HG03060 (cell line): Measurements from ENCODE around the gene TLR9.
"Not testable (repeated sequence)": the region's sequence is repeated elsewhere in the genome, so short reads cannot be mapped to it uniquely, and the experiment has no call there.

Source experiments
- ATAC-seq: cut with Tn5 transposase; IDR thresholded peaks from one replicate; pipeline ENCODE4 v1.9.1; 2021; ENCODE audit warnings: low read depth, moderate number of reproducible peaks; ENCODE audit not compliant: unreplicated experiment

Gene TLR9, protein sequence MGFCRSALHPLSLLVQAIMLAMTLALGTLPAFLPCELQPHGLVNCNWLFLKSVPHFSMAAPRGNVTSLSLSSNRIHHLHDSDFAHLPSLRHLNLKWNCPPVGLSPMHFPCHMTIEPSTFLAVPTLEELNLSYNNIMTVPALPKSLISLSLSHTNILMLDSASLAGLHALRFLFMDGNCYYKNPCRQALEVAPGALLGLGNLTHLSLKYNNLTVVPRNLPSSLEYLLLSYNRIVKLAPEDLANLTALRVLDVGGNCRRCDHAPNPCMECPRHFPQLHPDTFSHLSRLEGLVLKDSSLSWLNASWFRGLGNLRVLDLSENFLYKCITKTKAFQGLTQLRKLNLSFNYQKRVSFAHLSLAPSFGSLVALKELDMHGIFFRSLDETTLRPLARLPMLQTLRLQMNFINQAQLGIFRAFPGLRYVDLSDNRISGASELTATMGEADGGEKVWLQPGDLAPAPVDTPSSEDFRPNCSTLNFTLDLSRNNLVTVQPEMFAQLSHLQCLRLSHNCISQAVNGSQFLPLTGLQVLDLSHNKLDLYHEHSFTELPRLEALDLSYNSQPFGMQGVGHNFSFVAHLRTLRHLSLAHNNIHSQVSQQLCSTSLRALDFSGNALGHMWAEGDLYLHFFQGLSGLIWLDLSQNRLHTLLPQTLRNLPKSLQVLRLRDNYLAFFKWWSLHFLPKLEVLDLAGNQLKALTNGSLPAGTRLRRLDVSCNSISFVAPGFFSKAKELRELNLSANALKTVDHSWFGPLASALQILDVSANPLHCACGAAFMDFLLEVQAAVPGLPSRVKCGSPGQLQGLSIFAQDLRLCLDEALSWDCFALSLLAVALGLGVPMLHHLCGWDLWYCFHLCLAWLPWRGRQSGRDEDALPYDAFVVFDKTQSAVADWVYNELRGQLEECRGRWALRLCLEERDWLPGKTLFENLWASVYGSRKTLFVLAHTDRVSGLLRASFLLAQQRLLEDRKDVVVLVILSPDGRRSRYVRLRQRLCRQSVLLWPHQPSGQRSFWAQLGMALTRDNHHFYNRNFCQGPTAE

DNA sequence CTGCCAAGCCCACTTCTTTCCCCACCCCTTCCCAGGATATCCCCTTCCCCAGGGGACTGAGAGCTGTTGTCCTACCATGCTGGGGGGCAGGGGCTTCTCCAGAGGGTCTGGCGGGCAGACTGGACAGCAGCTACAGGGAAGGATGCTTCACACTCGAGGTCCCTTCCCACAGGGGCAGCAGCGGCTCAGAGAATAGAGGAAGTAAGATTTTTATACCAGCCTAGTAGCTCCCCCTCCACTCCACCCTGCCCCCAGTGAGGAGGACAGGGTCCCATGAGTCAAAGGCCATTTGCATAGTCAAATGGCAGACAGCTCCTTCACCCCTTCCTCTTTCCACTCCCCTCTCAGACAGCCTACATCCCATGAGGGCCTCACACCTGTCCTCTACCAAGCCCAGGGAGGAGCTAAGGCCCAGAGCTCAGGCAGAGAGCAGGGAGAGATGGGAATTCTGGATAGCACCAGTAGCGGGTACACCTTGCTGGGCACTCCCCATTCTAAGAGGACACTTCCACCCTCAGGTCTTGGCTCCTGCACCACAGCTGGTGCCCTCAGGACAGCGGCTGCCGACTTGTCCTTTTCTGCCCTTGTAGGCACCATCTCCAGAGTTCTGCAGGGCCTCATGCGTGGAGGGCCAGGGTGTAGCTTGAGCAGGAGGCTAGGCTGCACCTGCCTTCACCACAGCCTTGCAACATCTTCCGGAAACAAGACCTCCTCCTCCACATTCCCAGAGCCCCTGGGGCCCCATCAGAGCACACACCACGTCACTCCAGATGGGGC, at the start of gene TLR9:
TSS of gene TLR9 (minus strand) at position 194 of the 777 bp plus-strand sequence. CDS start at position 78, 116 bp downstream.
- peak; percentile 74 for ATAC-seq

- not testable (repeated sequence) for ATAC-seq
Observed at GRCh38 chr3:52274781-52275180, 49.3 kb upstream of the TLR9 start.

- ATAC-seq = no peak
Observed at GRCh38 chr3:52272831-52273230, 47.4 kb upstream of the TLR9 start.

- not testable (repeated sequence) for ATAC-seq
Observed at GRCh38 chr3:52272172-52272571, 46.7 kb upstream of the TLR9 start.

GRCh38 chr3:52270252-52270754, 44.9 kb upstream of the TLR9 start:
- ATAC-seq = no peak

DNA sequence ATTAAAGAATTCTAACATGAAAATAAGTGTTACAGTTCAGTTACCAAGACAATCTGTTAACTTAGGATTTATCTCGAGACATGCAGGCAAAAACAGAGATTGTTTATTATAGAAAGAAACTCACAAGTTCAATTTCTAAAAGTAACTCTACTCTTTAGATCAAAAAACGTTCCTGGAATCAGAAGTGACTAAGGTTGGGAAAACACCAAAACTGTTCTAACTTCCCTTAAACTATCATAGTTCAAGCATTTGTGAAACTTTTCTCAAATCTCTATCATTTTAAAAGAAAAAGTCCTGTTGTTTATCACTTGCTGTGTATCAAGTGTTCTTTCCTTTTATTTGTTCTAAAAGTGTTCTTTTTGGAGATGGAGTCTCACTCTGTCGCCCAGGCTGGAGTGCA, 44.3 kb upstream of the TLR9 start:
- no peak for ATAC-seq

DNA sequence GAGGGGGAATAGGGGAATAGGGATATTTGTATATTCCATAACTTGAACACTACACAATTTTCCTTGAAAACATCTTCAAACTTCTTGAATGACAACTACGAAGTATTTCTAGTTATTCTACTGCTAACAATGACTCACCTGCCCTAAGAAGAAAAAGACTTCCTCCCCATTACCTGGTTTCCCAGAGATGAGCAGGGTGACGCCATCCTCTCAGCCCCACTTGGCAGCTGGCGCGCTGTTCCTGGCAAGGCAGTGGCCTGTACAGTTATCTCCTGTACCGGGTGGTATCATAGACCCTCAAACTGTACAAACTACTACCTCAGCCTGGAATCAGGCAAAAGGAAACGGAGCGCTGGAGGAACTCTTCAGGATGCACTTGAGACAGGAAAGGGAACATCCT, 42.6 kb upstream of the TLR9 start:
- ATAC-seq = no peak

DNA sequence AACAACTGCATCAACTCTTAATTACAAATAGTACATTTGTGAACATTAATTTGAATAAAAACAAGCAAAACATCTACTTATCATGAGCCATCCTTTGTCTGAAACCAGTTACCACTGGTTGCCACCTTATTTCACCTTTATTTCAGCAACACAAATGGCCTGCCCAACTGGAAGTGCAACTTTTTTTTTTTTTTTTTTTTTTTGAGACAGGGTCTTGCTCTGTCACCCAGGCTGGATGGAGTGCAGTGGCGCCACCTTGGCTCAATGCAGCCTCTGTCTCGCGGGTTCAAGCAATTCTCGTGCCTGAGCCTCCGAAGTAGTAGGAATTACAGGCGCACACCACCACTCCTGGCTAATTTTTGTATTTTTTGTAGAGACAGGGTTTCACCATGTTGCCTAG, 39.9 kb upstream of the TLR9 start:
- ATAC-seq = no peak

DNA sequence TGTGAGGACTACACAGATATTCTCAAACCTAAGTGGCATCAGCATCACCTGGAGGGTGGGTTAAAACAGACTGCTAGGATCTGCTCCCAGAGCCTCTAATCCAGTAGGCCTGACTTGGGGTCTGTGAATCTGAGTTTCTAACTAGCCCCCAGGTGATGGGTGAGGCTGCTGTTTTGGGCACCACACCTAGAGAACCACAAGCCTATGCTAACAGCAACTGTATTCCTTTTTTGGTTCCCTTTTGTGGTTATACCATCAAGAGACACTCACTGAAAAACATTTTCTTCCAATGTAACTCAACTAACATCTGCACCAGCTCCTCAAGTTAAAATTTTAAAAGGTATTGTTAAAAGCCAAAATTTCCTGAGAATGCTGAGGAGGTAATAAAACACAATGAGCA, 37.0 kb upstream of the TLR9 start:
- no peak for ATAC-seq

- ATAC-seq = no peak
Observed at GRCh38 chr3:52259448-52259847, 34.0 kb upstream of the TLR9 start.

DNA sequence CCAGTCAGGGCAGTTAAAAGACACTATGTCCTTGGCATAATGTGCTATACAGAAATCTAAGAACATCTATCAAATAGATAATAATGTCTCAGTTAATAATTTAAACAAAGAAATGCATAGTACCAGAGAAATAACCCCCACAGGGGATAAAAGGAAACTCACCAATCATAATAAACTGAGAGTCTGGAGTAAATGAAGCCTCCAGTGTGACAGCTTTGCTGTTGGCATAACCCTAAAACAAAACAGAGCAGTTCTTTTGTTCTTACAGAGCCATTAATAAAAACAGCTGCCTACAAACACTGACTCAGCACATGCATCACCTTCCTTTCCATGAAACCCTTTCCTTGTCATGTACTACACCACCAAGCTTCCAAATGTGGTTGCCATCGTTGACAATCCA, 33.6 kb upstream of the TLR9 start:
- ATAC-seq = no peak

- no peak for ATAC-seq
Observed at GRCh38 chr3:52257911-52258310, 32.5 kb upstream of the TLR9 start.

DNA sequence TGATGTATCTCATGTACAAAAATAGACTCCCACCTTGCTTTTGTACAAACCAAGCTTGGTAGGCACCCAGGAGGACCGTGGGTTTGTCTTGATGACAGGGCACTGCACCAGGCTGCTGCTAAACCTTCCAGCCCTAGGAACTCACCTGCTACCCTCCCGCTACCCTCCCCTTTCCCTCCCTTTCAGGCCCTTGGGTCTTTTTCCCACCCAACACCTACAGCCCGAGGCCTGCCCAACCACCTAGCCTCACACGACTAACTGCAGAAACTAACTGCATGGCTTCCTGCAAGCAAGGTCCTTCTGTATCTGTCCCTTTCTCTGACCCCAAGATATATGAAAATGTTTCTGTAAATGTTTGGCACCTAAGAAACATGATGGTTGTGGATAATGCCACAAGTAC, 31.2 kb upstream of the TLR9 start:
- no peak for ATAC-seq

- no peak for ATAC-seq
Observed at GRCh38 chr3:52256159-52256558, 30.7 kb upstream of the TLR9 start.

- no peak for ATAC-seq
Observed at GRCh38 chr3:52254608-52255007, 29.2 kb upstream of the TLR9 start.

DNA sequence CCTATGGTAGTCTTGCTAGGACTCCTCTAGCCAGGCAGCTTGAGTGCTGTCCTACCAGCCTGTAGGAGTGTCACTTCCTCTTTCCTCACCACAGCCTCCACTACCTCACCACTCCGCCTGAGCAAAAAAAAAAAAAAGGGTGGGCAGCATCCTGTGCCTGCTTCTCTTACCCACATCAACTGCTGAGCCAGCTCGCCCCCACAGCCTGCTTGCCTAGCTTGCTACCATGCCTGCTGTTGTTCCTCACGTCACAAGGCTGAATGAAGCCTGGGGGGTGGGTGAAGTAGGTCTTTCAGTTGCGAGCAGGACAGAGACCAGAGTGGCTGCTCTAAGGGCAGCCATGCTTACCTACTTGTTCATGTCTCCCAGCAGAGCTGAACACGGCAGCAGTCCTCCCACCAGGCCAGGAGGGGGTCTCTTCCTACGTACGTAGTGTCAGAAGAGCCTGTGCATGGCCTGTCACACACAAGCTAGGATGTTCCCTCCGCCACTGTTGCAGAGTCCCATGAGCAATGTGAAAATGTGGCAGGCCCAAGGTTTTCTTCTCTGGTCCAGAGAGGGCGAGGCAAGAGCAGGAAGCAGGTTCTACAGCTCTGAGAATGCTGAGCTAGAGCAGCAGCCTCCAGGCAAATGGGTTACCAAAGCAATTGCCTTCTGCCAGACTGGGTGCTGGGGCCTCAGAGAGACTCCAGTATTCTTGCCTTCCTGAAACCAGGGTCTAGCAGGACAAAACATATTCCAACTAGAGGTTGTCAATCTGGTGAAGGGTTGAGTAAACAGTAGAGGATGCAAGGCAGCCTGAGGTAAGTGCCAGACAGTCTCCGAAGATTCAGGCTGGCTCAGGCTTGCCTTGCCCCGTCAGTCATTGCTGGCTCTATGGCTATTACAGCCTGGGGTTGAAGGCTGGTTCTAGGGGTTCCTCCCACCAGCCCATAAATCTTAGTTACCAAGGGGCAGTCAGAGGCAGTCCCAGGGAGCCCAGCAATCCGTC, 28.2 kb upstream of the TLR9 start:
- peak; percentile 94 for ATAC-seq

- ATAC-seq = no peak
Observed at GRCh38 chr3:52250122-52250521, 24.7 kb upstream of the TLR9 start.

DNA sequence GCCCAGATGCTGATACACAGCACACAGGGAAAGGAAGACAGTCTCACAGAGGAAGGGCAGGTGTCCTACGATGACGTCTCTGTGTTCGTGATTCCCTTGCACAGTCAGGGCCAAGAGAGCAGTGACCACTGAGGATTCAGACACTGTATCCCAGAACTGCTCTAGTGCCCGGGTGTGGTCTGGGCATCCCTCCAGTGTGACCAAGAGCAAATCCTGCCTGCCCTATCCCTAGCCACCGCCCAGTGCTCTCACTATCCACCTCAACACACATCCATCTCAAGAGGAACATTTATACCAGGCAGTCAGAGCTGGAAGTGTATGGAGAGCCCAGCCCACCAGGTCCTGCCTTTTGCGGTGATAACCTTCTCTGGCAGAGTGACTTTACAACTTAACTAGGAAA, 24.2 kb upstream of the TLR9 start:
- no peak for ATAC-seq
